C4-2B (cell line): Measurements from ENCODE around the gene CCNY.
A peak's percentile ranks its signal among the peaks of the same experiment; 100 is the strongest.

Experiments
- H3K27ac ChIP-seq: fragments of 450-650 bp; 2 replicates; pipeline ENCODE4 v1.5.1; 2017
- ZFX ChIP-seq: fragments of 450-650 bp; IDR thresholded peaks from 2 replicates; pipeline ENCODE4 v1.6.1; 2017
- TF ChIP-seq, protein P1 (sequence below): fragments of 450-650 bp; conservative IDR thresholded peaks from 2 replicates; pipeline ENCODE4 v1.5.1; 2017; ENCODE audit warnings: mild to moderate bottlenecking

The CCNY gene

DNA sequence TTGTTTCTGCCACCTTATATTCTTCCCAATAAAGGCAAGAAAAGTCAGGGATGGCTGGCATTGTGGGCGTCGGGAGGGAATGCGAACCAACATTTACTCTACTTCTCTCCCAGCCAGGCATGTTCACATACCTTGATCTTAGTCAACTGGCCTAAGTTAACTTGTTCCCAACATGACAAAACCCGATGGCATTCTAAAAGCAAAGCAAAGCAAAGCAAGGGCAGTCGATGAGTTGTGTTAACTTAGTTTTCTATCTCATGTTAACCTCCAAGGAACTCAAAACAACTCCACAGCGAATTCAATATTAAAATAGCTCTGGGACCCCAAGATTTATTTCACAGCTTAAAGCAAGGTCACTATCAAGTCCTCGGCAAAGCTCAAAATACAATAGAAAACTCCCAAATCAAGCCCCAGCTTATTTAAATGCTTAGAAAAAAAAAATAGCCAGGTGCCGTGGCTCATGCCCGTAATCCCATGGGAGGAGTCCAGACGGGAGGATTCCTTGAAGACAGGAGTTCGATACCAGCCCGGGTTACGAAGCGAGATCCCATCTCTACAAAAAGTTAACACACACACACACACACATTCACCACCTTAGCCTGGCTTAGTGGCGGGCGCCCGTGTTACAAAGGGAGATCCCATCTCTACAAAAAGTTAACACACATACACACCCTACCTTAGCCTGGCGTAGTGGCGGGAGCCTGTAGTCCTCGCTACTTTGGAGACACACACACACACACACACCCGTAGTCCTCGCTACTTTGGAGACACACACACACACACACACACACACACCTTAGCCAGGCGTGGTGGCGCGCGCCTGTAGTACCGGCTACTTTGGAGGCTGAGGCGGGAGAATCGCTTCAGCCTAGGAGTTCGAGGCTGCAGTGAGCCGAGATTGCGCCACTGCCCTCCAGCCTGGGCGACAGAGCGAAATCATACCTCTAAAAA is 901 bp upstream of the CCNY start:
- H3K27ac ChIP-seq = peak overlapping the region; percentile 93
- TF ChIP-seq ZFX = no peak
- TF ChIP-seq, protein P1, sequence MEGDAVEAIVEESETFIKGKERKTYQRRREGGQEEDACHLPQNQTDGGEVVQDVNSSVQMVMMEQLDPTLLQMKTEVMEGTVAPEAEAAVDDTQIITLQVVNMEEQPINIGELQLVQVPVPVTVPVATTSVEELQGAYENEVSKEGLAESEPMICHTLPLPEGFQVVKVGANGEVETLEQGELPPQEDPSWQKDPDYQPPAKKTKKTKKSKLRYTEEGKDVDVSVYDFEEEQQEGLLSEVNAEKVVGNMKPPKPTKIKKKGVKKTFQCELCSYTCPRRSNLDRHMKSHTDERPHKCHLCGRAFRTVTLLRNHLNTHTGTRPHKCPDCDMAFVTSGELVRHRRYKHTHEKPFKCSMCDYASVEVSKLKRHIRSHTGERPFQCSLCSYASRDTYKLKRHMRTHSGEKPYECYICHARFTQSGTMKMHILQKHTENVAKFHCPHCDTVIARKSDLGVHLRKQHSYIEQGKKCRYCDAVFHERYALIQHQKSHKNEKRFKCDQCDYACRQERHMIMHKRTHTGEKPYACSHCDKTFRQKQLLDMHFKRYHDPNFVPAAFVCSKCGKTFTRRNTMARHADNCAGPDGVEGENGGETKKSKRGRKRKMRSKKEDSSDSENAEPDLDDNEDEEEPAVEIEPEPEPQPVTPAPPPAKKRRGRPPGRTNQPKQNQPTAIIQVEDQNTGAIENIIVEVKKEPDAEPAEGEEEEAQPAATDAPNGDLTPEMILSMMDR = no peak

DNA sequence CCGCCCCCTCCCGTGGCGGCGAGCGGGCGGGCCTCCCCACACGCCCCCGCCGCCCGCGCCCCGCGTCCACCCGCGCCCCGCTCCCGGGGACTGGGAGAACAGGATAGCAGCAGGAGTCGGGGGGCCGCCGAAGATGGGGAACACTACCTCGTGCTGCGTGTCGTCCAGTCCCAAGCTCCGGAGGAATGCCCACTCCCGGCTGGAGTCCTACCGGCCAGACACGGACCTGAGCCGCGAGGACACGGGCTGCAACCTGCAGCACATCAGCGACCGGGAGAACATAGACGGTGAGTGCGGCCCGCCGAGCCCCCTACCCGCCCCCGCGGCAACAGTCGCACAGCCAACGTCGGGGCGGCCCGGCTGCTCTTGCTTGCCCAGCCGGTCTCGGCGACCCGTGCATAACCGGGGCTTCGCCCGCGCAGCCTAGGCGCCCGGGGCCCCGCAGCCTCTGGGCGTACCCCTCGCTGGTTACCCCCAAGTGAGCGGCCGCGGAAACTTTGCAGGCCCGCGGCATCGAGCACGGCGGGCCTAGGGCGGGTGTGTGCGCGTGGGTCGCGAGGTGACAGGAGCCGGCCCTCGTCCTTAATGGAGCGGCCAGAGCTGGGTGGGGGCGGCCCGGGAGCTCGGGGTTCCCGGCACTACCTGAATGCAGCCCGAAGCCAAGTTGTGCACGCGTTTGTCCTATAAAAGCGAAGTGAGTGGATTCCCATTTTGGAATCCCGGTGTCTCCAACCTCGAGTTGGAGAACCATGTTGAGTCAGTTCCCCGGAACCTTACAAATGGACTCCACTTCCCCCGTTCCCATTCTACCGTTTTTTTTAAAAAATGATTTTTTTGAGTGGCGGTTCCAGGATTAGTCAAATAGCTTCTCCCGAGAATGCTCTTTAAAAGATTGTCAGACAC is 863 bp downstream of the CCNY start:
- peak overlapping the region; percentile 93 for H3K27ac ChIP-seq
- TF ChIP-seq, protein P1 = no peak
- peak; percentile 34 for TF ChIP-seq ZFX

DNA sequence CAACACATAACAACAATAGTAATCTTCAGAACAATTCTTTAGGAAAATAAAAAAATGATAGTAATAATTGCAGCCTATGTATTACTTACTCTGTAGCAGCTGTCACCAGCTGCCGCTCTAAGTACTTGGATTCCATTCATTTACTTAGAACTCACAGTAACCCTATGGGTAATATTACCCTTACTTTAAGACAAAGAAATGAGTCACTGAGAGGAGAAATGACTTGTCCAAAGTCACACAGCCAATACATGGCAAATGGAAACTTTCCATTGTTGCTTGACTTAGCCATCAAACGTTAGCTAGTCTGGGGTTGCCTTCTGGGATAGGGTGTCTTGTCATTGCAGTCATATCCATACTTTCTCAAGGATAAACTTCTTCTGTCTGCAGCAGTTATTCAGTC is 3.6 kb downstream of the CCNY start:
- TF ChIP-seq, protein P1 = no peak
- no peak for TF ChIP-seq ZFX
- H3K27ac ChIP-seq = no peak overlapping the region

DNA sequence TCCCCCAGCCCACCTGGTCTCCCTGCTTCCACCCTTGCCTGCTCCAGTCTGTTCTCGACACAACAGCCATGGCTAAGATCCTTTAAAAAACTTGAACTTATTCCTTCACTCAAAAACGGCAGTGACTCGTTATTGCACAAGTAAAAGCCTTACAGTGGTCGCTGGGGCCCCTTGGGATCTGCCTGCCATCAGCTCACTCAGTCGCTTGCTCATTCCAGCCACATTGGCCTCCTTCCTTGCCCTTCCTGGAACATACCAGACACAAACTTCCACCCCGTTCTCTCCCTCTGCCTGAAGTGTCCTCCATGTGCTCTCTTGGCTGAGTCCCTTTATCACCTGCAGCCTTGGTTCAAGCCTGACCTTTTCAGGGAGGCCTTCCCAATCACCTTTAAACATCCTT is 4.7 kb downstream of the CCNY start:
- H3K27ac ChIP-seq = no peak overlapping the region

DNA sequence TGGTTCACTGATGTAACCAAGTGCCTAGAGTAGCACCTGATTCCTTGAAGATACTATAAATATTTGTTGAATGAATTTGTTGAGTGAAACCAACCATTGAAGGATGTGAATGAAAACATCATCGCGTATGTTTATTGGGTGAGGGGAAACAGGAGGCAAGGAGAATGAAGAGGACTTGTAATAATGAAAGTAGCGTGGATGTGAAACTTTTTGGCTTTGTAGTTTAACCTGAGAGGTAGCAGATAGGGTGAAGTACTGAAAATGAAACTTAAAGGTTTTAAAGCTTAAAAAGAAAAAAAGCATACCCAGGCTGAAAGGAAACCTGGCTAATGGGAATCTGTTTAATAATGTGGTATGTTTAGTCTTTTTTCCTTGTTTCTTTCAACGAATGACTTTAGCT is 5.2 kb downstream of the CCNY start:
- no peak overlapping the region for H3K27ac ChIP-seq

More for the DNA sequence above, 4.7 kb downstream of the CCNY start:
- no peak for TF ChIP-seq ZFX
- TF ChIP-seq, protein P1 = no peak

DNA sequence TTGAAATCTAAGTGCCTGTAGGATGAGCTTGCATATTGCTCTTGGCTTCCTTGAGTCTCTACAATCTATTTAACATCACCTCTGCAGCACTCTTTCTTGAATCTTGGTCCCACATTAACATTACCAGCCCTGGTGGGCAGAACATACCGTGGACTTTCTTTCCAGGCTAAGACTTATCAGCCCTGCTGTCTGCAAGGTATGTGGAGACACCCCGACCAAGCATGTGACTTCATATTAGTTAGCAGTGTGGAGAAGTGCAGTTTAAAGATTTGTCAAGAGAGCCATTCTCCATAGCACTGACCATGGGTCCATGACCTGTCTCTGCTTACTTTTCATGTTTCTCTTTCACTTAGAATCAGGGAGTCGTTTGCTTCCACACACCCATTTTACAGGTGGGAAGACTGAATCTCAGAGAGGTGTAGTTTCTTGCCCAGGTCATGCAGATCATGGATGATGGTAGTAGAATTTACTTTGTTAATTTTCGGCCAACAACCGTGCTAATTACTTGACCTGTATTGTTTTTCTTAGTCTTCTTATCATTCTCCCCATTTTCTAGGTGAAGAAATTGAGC is 6.0 kb downstream of the CCNY start:
- TF ChIP-seq, protein P1 = no peak
- no peak for TF ChIP-seq ZFX

More for the DNA sequence above, 5.2 kb downstream of the CCNY start:
- TF ChIP-seq, protein P1 = no peak
- no peak for TF ChIP-seq ZFX

More for the DNA sequence above, 6.0 kb downstream of the CCNY start:
- H3K27ac ChIP-seq = no peak overlapping the region
